CD4-positive, alpha-beta T cell treated with Interleukin-17A for 1 hour (primary cell): Measurements from ENCODE around the gene KRT84.
"Not testable (repeated sequence)": the region's sequence is repeated elsewhere in the genome, so short reads cannot be mapped to it uniquely, and the experiment has no call there.

Experiments
- DNase-seq: peaks from one replicate; pipeline ENCODE4 v3.0.0-alpha.2; 2020

The KRT84 gene

GRCh38 chr12:52359621-52360061 is 25.8 kb downstream of the KRT84 start:
- no peak for DNase-seq

- peak; percentile 26 for DNase-seq
These were observed 26.7 kb downstream of the KRT84 start for GRCh38 chr12:52358575-52359350.

DNA sequence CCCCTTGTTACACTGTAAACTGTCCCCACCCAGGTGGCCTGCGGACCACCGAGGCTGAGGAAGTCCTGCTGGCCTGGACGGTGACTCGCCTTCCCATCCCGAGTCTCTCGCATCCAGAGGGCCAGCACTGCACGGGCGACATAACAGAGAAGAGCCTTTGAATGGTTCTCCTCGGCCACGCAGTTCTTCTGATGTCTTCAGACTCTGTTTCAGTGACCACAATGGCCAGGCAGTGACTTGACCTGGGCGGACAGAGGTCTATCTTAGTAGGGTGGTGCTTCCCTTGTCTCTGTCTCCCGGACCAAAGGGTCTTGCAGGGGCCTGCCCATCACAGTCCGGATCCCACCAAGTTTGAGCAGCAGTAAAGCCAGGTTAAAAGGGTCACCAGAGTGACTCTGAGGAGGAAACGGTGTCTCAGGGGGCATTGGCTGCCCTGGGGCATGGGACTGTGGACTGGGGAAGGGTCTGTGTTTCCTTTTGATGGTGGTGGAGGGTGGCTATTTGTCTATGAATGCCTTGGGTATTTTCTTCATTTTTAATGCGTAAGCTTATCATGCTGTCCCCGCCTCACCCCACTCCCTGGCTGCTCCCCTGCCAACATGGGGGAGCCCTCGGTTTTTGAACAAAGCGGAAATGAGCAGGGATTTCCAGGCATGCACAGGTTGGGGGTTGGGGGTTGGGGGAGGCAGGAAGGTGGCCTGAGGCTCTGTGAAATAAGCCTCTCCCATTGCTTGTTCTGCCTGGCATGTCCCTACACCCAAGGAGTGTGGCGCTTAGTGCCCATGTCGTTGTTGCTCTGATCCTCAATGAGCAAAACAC is 28.5 kb downstream of the KRT84 start:
- no peak for DNase-seq

DNA sequence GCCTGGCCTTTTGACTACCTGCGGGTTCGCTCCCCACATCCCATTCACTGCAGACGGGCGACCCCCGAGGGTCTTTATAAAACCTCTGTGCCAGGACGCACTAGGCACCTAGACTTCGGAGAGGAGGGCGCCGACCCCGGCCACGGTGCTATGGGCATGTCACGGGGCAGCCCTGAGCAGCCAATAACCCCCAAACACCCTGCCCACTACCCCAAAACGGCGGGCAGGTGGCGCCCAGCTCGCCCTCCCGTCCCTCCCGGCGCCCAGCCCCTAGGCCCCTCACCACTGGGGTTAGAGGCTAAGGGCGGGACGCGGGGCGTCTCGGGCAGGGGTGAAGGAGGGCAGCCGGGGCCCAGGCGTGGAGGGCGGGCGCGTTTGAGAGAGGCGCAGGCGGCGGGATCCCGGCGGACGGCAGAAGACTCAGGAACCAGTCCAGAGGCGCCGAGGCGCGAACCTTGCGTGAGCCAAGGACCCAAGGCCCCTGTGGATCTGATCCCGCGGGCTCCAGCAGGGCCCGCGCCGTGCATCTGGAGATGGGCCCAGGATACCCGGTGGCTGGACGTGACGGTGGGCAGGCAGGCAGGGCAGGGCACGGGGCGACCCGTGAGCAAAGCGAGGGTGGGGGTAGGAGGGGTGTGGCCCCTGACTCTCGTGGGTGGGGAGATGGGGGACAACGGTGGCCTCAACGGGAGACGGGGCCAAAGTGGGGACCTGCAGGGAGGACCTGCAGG is 29.3 kb downstream of the KRT84 start:
- no peak for DNase-seq

- DNase-seq = no peak
These were observed 30.3 kb downstream of the KRT84 start for GRCh38 chr12:52355176-52355575.

- DNase-seq = no peak
These were observed 31.3 kb downstream of the KRT84 start for GRCh38 chr12:52354200-52354599.

DNA sequence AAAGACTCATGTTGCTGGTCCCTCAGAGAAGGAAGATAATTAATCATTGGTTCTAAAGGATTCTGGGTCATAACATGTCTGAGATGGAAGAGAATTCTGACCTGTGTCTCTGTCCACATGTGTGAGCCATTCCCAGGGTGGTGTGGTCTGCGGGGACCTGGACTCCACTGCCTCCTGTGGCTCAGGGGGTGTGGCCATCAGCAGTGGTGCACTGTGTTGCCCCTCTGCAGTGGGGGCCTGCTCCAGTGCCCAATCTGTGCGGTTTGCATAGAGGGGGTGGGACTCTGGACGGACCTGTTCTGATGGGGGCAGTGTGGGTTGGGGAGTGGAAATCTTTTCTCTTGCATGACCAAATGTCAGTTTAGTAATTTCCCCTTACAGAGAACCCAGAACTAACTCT is 31.7 kb downstream of the KRT84 start:
- DNase-seq = no peak

DNA sequence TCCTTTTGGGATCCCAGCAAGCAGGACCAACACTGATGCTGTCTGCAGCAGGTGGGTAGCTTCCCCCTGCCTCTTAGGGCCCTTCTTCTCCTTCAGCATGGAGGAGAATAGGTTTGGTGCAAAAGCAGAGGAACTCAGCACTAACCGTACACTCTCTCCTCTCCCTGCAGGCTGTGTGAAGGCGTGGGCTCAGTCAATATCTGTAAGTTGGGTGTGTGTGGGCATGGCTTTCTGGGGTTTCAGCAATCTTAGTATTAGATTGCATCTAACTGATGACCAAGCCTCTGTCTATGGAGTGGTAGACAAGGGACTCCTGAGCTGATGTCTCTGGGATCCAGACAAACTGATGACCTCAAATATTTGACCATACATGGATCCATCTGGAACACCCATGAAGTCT is 32.5 kb downstream of the KRT84 start:
- DNase-seq = no peak

- peak; percentile 70 for DNase-seq
These were observed 34.0 kb downstream of the KRT84 start for GRCh38 chr12:52351196-52352059.

- no peak for DNase-seq
These were observed 34.7 kb downstream of the KRT84 start for GRCh38 chr12:52350786-52351185.

DNA sequence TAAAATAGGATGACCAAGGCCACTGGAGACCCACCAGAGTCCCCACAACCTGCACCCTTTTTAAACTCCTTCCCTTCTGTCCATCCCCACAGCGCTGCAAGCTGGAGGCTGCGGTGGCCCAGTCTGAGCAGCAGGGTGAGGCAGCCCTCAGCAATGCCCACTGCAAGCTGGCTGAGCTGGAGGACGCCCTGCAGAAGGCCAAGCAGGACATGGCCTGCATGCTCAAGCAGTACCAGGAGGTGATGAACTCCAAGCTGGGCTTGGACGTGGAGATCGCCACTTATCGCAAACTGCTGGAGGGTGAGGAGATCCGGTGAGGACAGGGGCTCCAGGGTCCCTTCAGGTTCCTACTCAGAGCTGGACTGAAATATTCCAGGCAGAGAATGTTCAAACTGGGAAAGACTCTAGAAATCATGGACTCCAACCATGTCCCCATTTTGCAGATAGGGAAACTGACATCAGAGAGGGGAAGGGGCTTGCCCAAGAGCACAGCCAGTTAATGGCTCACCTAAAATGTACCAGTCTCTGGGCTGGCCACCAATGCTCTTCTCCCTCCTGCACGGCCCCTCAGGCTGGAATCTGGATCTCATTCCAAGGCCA is 35.3 kb downstream of the KRT84 start:
- DNase-seq = no peak

GRCh38 chr12:52349196-52349595 is 36.3 kb downstream of the KRT84 start:
- DNase-seq = no peak

GRCh38 chr12:52347551-52348510 is 37.6 kb downstream of the KRT84 start:
- no peak for DNase-seq

DNA sequence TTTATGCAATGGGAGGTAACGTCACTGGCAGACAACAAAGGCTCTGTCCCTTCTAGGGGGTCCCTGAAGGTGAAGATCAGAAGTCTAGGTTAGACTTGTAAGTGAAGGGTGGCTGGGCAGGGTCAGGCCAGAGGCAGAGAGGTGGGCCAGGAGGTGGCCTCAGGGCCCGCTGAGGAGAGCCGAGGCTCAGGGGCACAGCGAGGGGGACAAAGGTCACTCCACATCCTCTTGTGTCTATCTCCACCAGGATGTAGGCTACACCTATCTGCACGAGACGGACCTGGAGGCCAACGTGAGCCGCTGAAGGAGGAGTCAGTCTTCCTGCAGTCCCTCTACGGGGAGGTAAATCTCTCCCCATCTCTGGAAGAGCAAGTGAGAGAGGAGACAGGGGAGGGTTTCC is 38.4 kb downstream of the KRT84 start:
- DNase-seq = no peak

DNA sequence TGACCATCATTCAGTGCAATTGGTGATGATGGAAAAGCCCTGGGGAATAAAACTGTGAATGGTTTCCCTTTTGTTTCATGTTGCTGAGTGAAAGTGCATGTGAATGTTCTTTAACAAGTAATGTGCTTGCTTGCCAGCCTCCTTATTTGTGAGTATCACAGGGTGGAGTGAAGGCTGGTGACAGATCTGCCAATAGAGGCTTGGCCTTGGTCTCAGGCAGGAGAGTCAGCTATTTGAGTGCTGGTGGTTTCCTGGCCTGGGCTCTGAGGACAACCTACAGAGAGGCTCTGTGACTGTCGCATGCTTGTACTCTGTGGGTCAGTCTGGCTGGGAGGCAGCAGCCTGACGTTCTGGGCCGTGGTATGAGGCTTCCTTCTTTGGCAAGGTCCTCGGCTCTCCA is 38.9 kb downstream of the KRT84 start:
- DNase-seq = no peak

GRCh38 chr12:52345041-52345440 is 40.4 kb downstream of the KRT84 start:
- DNase-seq = not testable (repeated sequence)

DNA sequence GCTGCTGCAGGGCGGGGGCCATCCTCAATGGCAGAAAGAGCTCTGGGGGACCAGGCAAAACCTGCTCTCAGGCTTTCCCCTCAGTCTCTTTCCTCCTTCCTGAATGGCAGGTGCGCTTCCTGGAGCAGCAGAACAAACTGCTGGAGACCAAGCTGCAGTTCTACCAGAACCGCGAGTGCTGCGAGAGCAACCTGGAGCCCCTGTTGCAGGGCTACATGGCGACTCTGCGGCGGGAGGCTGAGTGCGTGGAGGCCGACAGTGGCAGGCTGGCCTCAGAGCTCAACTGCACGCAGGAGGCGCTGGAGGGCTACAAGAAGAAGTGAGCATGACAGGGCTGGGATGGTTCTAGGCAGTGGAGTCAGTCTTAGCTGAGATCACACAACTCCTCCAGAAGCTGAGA is 41.3 kb downstream of the KRT84 start:
- DNase-seq = no peak

DNA sequence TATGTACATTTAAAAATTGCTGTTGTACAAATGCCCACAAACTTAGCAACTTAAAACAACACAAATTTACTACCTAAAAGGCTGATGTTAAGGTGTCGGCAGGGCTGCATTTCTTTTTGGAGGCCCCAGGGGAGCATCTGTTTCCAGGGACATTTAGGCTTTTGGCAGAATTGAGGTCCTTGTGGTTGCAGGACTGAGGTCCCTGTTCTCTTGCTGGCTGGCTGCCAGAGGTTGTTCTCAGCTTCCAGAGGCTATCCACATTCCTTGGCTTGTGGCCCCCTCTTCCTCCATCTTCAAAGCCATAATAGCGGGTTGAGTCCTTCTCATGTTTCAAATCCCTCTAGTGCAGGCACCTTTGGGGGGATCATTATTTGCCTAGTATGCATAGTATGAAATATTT is 41.9 kb downstream of the KRT84 start:
- no peak for DNase-seq

DNA sequence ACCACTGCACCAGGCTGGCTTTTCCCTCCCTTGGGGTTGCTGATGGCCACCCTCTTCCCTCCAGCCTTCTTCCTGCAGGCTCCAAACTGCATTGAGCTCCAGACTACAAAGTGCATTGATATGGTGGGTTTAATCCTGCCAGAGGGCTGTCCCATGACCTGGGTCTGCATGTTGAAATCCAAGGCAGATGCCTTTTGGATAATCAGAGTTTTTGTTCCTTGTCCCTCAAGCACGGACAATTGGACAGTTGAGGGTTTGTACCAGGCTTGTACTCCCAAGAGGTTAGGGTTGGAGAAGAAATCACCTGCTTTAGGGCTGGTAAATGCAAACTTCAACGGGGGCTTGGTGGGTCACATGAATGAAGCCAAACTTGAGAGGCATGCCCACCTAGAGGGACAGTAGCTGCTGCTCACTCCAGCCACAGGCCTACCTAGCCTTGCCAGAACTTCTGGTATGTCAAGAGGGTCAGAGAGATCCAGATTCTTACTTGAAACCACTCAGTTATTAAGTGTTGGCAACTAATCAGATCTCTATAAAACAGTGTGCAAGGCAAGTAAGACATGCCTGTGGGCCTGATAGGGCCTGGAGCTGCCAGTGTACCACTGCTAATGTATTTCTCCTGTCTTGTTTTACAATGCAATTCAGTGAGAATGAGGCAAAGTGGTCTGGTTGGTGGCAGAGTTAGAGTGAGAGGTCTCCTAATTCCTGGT is 42.5 kb downstream of the KRT84 start:
- no peak for DNase-seq

- no peak for DNase-seq
These were observed 44.3 kb downstream of the KRT84 start for GRCh38 chr12:52341066-52341580.
